Endothelial cell of umbilical vein (primary cell): ENCODE results near the gene ASGR2.

ENCODE experiments used
- EZH2 ChIP-seq: IDR thresholded peaks from 2 replicates; pipeline ENCODE4 v1.6.1; 2012; ENCODE audit warnings: borderline replicate concordance, low read depth, mild to moderate bottlenecking, moderate library complexity, low read length, inconsistent platforms; ENCODE audit not compliant: severe bottlenecking
- FOS ChIP-seq: IDR thresholded peaks from 2 replicates; pipeline ENCODE4 v1.6.1; 2011; ENCODE audit warnings: mild to moderate bottlenecking, low read length, moderate library complexity, borderline replicate concordance; ENCODE audit not compliant: insufficient read depth
- POLR2AphosphoS5 ChIP-seq: IDR thresholded peaks from 2 replicates; pipeline ENCODE4 v1.6.1; 2012; ENCODE audit warnings: low read depth, mild to moderate bottlenecking, control low read depth, low read length, moderate library complexity; ENCODE audit not compliant: insufficient read depth
- TF ChIP-seq, protein P1 (sequence below), 2 donors: IDR thresholded peaks; 1 replicate in 1 of 2; 2 replicates in 1 of 2; pipeline ENCODE4 v1.5.1; 2011; ENCODE audit warnings: low read length in 2 of 2, mild to moderate bottlenecking in 2 of 2, moderate library complexity in 2 of 2, control low read depth in 1 of 2, inconsistent platforms in 1 of 2, low read depth in 1 of 2; ENCODE audit not compliant: insufficient read depth in 1 of 2; ENCODE audit errors: extremely low read depth in 1 of 2

DNA sequence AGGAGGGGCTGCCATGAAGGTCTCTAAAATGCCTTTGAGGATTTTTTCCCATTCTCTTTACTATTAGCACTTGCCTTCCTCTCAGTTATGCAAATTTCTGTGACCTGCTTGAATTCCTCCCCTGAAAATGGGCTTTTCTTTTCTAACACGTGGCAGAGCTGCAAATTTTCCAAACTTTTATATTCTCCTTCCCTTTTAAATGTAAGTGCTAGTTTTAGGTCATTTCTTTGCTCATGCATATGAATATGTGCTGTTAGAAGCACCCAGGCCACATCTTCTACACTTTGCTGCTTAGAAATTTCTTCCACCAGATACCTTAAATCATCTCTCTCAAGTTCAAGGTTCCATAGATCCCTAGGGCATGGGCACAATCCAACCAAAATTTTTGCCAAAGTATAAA is 46.4 kb downstream of the ASGR2 start:
- TF ChIP-seq, protein P1, sequence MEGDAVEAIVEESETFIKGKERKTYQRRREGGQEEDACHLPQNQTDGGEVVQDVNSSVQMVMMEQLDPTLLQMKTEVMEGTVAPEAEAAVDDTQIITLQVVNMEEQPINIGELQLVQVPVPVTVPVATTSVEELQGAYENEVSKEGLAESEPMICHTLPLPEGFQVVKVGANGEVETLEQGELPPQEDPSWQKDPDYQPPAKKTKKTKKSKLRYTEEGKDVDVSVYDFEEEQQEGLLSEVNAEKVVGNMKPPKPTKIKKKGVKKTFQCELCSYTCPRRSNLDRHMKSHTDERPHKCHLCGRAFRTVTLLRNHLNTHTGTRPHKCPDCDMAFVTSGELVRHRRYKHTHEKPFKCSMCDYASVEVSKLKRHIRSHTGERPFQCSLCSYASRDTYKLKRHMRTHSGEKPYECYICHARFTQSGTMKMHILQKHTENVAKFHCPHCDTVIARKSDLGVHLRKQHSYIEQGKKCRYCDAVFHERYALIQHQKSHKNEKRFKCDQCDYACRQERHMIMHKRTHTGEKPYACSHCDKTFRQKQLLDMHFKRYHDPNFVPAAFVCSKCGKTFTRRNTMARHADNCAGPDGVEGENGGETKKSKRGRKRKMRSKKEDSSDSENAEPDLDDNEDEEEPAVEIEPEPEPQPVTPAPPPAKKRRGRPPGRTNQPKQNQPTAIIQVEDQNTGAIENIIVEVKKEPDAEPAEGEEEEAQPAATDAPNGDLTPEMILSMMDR (IDR thresholded peaks at IDR 0.05; ENCODE audit: extremely low read depth in 1 of 2, insufficient read depth in 1 of 2, low read depth in 1 of 2, low read length in 2 of 2) = no peak
- TF ChIP-seq EZH2 = no peak
- TF ChIP-seq POLR2AphosphoS5 = no peak
- TF ChIP-seq FOS = no peak
